NCI-H526 (cell line): ENCODE results near the gene FOXD1.
"Not testable (repeated sequence)": the region's sequence is repeated elsewhere in the genome, so short reads cannot be mapped to it uniquely, and the experiment has no call there.

Experiments used
- DNase-seq, 2 experiments: peaks; one replicate each; lab custom pipeline; 2025; lab: John Stamatoyannopoulos, UW

The FOXD1 gene

GRCh38 chr5:73448463-73449136 is at the start of gene FOXD1:
FOXD1 (minus strand) TSS chr5:73448777; CDS start chr5:73448362, 415 bp downstream.
- DNase-seq = peak; percentile 74 to 93

- DNase-seq = no peak
Measured at GRCh38 chr5:73497497-73498056, 49.0 kb upstream of the FOXD1 start.

- peak; percentile 48 to 66 for DNase-seq
Measured at GRCh38 chr5:73496984-73497457, 48.4 kb upstream of the FOXD1 start.

GRCh38 chr5:73495772-73496335 is 47.3 kb upstream of the FOXD1 start:
- DNase-seq = no peak

GRCh38 chr5:73494721-73495120 is 46.1 kb upstream of the FOXD1 start:
- DNase-seq = no peak

GRCh38 chr5:73493421-73493820 is 44.8 kb upstream of the FOXD1 start:
- DNase-seq = no peak

- DNase-seq = no peak
Measured at GRCh38 chr5:73491155-73491554, 42.6 kb upstream of the FOXD1 start.

GRCh38 chr5:73490088-73490487 is 41.5 kb upstream of the FOXD1 start:
- DNase-seq = no peak

GRCh38 chr5:73488806-73489205 is 40.2 kb upstream of the FOXD1 start:
- DNase-seq = no peak

- no peak for DNase-seq
Measured at GRCh38 chr5:73487815-73488214, 39.2 kb upstream of the FOXD1 start.

- not testable (repeated sequence) for DNase-seq
Measured at GRCh38 chr5:73487257-73487656, 38.7 kb upstream of the FOXD1 start.

- no peak for DNase-seq
Measured at GRCh38 chr5:73486119-73486899, 37.7 kb upstream of the FOXD1 start.

- DNase-seq = no peak
Measured at GRCh38 chr5:73485715-73486114, 37.1 kb upstream of the FOXD1 start.

- DNase-seq = no peak
Measured at GRCh38 chr5:73484511-73484910, 35.9 kb upstream of the FOXD1 start.

- no peak for DNase-seq
Measured at GRCh38 chr5:73483676-73484075, 35.1 kb upstream of the FOXD1 start.

- peak in 1 of 2 experiments; percentile 25 for DNase-seq
Measured at GRCh38 chr5:73482383-73483136, 34.0 kb upstream of the FOXD1 start.

- no peak for DNase-seq
Measured at GRCh38 chr5:73480500-73480899, 31.9 kb upstream of the FOXD1 start.

GRCh38 chr5:73472116-73472515 is 23.5 kb upstream of the FOXD1 start:
- no peak for DNase-seq

GRCh38 chr5:73471654-73472053 is 23.1 kb upstream of the FOXD1 start:
- DNase-seq = no peak

- DNase-seq = no peak
Measured at GRCh38 chr5:73469878-73470277, 21.3 kb upstream of the FOXD1 start.

GRCh38 chr5:73468638-73469037 is 20.1 kb upstream of the FOXD1 start:
- DNase-seq = not testable (repeated sequence)
